Hematopoietic multipotent progenitor cell treated with erythropoietin and hydrocortisone succinate and interleukin-3 and kit ligand, for 4 days (in vitro differentiated cells): ENCODE measurements around the gene ACTN3.

ENCODE experiments used
- DNase-seq: peaks from one replicate; pipeline ENCODE4 v3.0.0-alpha.2; 2015

Gene ACTN3

DNA sequence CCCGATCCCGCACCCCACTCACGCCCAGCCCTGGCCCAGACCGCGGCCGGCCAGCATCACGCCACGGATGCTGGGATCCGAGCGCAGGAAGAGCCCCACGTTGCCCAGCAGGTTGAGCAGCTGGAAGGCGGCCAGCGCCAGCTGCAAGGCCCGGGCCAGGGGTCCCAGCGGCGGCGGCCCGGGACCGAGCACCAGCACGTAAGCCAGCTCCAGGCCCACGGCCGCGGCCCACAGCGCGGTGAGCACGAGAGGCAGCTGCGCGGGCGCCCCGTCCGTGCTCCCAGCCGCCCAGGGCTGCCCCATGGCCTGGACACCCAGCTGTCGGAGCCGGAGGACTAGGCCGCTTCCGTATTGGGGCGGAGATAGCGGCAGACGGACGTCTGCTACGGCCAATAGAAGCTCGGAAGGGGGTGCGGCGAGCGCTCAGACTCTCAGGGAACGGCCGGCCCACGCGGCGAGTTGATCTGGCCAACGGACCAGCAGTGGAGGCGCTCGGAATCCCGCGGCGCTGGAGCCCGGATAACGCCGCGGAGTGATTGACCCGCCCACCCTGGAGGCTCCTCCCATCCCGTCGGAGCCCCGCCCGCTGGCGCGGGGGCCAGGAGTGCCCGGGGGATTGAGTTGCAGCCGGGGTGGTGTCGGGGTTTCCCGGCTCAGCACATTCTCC lies 869 bp upstream of the ACTN3 start, which contains the start of gene ZDHHC24:
TSS of gene ZDHHC24 (minus strand) at position 348 of the 667 bp plus-strand sequence. CDS start at position 303, 45 bp downstream.
- peak; percentile 98 for DNase-seq

DNA sequence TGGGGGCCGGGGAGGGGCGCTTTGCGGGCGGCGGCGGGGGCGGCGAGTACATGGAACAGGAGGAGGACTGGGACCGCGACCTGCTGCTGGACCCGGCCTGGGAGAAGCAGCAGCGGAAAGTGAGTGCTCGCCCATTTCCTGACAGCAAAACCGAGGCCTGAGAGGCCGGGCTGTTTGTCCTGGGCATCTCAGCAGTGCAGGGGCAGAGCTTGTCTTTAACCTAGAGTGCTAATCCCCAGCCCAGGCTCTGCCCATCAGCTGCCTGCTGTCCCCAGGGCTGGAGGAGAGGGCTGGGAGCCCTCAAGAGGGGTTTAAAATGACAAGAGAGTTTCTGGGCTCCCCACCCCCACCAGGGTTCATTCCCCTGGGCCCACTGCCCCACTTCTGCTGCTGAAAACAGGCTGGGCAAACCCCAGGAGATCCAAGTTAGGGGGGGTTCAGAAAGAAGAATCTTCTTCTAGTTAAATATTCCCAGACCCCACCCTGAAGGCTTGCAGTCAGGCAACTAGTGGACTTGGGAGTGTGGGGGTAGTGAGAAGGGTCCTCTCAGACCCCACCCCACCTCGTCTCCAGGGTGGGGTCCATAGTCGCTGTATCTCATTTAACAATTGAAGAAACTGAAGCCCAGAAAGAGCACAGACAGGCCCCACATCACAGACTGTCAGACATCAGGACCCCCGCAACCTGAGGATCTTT lies 411 bp downstream of the ACTN3 start:
- no peak for DNase-seq

DNA sequence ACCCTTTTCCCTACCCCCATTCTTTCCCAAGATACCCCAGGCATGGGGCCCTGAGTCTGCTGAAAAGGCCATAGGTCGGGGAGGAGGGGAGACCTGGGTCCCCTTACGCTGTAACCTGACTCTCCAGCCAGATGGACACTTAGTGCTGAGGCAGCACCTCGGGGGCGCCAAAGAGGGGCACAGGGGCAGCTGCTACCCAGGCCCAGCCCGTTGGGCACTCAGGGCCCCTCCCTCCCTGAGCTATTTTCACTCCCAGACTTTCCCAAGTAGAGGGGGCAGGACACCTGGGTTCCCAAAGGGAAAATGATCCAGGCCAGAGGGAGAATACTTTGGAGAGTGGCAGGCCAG lies 933 bp downstream of the ACTN3 start:
- no peak for DNase-seq

DNA sequence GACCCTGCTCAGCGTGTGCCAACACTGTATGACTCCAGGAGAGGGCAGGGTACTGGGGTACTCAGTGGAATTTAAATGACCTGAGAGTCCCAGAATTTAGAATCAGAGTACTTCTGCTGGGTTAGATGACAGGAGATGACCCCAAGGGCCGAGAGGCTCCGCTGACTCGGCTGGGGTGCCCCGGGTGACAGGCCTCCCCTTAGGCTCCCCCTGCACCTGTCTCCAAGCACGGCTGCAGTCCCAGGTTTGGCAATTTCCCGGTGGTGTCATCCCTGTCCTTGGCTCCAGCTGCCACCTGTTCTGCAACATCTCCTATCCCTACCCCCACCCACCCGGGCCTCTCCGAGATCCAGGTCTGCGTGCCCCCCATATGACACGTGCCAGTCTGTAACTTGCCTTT lies 1.3 kb downstream of the ACTN3 start:
- no peak for DNase-seq

DNA sequence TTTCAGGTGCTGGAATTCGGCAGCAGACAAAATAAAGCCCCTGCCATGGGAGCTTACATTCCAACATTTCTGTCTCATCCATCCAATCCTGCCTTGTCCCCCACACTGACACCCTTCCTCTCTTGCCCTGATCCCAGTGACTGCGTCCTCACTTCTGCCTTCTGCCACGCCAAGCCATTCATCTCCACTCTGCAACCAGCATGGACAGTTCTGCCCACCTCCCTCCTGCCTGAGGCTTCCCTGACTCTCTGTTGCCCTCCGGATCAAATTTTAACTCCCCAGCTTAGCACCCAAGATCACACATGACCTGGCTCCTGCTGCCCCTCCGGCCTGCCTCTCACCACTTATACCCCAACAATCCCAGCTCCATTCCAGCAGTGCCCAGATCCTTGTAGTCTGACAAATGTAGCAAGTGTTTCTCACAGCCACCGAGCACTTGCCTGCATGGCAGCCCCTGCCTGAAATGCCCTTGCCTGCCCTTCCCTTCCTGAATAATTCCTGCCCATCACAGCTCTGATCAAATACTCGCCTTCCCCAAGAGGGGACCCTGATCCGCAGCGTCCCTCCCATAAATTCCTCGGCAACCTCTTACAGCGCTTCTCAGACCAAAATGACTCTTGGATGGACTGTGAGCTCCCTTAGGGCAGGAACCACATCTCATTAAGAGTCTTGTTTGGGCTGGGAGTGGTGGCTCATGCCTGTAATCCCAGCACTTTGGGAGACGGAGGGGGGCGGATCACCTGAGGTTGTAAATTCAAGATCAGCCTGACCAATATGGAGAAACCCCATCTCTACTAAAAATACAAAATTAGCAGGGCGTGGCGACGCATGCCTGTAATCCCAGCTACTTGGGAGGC lies 2.3 kb downstream of the ACTN3 start:
- no peak for DNase-seq

DNA sequence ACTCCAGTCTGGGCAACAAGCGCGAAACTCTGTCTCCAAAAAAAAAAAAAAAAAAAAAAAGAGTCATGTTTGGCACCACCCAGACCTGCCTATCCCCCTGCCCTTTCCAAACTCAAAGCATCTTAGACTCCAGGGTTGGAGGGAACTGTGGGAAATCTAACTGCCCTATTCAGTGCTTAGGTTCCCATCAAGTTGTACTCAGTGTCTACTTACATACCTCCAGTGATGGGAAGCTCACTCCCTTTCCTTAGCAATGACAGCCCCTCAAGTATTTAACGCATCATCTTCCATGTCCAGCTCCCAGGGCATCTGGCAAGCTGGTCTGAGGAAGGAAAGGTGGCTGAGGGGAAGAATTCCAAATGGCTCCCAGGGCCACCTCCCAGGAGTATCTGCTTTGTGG lies 3.0 kb downstream of the ACTN3 start:
- DNase-seq: no peak

DNA sequence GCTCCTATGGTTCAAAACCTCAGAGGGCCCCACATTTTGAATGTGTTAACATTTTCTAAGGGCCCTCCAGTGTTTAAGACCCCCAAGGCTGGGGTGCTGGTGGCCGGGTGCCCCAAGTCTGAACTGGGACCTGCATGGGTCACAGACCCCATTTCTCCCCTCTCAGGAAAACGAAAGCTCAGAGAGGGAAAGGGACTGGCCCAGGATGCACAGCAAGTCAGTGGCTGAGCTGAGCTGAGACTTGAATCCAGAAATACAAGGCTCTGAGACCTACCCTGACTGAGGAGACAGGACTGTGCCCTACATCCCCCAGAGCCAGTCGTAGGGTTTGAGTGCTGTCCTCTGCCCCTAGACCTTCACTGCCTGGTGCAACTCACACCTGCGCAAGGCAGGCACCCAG lies 4.2 kb downstream of the ACTN3 start:
- DNase-seq: no peak

DNA sequence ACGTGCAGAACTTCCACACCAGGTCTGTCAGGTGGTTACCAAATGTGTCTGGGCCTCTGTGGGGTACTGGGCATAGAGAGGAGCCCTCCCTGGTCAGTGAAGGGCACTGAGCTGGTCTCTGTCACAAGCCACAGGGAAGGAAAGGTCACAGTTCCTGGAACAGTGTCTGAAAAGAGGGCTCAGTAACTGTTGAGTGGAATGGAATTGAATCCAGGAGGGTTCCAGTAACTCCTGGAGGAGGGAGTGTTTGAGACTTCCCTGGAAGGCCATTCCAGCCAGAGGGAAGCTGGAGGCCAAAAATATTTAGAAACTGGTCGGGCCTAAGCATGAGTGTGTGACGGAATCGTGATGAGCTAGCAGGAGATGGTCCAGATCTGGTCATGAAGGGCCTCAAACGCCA lies 7.9 kb downstream of the ACTN3 start:
- DNase-seq: no peak

DNA sequence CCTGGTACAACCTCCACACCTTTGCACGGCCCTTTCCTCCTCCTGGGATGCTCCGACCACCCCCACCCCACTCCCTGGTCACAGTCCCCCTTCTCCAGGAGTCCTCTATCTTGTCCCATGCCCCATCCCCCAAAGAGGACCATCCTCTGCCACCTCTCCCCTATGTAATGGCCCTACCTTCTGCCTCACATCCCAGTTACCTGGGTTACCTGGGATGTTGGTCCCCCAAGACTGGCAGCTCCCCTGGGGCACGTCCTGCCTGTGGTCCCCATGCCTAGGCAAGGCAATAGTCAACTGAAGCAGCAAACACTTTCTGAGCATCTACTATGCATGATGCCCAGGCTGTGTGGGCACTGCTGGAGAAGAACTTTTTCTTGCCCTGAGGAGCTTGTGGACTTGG lies 8.7 kb downstream of the ACTN3 start:
- DNase-seq: no peak

DNA sequence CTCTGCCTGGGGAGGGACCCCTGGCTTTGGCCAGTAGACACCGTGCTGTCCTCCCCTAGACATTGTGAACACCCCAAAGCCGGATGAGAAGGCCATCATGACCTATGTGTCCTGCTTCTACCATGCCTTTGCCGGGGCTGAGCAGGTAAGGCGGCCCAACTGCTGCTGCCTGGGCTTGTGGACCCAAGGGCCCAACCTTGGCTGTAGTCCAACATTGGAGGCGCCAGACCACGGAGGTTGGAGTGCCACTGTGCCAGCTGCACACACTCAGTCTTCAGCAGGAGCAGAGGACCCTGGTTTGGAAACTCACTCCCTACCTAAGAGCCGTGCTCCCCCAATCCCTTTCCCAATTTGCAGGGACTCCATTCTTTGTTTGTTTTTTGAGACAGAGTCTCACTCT lies 9.4 kb downstream of the ACTN3 start:
- no peak for DNase-seq

DNA sequence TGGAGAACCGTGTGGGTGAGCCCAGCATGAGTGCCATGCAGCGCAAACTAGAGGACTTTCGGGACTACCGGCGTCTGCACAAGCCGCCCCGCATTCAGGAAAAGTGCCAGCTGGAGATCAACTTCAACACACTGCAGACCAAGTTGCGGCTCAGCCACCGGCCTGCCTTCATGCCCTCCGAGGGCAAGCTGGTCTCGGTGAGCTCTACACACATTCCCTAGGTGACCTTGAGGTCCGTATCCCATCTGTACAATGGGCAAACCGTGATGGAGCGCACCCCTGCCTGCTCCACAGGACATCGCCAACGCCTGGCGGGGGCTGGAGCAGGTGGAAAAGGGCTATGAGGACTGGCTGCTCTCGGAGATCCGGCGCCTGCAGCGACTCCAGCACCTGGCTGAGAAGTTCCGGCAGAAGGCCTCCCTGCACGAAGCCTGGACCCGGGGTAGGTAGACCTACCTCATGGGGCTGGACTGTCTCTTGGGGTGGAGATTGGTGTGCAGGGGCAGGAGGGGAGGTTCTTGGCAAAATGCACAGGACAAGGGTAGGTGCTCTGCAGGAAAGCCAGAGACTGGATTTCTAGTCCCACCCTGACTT lies 11.1 kb downstream of the ACTN3 start:
- DNase-seq: no peak

DNA sequence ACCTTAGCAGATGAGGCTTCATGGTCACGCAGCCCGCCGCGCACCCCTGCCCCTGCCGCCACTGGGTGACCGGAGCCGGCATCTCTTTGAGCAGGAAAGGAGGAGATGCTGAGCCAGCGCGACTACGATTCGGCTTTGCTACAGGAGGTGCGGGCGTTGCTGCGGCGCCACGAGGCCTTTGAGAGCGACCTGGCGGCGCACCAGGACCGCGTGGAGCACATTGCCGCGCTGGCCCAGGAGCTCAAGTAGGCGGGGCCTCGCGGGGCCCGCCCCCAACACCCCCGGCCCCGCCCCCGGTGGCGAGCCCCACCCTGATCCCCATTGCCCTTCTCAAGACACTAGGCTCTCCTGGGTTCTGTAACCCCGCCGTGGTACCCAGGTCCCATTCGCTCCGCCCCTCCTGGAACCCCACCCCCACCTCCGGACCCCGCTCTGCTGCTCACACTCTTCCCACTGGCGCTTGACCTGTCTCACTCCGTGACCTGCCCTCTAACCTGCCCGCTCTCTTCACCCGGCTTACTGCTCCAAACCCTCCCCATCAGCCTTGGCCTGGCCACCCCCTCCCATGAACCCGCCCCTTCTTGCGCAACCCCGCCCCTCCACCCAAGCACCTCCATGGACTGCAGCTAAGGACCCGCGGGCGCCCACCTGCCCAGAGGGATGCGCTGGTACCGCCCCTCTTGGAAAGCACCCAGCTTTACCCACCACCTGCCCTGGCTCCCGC lies 12.6 kb downstream of the ACTN3 start:
- peak; percentile 64 for DNase-seq

DNA sequence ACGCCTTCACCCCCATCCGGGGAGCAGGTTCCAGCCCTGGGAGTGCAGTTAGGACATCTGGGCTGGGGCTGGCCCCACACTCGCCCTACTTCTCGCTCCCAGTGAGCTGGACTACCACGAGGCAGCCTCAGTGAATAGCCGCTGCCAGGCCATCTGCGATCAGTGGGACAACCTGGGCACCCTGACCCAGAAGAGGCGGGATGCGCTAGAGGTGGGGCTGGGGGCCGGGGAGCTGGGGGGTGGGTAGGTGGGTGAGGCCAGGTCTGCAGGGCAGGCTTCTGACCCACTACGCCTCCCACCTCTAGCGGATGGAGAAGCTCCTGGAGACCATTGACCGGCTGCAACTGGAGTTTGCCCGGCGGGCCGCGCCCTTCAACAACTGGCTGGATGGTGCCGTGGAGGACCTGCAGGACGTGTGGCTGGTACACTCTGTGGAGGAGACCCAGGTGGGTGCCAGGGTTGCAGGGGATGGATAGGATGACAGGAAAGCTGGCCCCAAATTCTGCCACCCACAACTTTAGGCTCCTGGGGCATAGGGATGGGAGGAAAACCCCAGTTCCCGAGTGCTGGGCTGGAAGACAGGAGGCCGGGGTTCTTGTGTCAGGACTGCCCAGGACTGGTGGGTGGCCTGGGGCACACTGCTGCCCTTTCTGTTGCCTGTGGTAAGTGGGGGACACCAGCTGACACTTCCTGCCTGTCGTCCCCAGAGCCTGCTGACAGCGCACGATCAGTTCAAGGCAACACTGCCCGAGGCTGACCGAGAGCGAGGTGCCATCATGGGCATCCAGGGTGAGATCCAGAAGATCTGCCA lies 13.4 kb downstream of the ACTN3 start:
- DNase-seq: no peak

DNA sequence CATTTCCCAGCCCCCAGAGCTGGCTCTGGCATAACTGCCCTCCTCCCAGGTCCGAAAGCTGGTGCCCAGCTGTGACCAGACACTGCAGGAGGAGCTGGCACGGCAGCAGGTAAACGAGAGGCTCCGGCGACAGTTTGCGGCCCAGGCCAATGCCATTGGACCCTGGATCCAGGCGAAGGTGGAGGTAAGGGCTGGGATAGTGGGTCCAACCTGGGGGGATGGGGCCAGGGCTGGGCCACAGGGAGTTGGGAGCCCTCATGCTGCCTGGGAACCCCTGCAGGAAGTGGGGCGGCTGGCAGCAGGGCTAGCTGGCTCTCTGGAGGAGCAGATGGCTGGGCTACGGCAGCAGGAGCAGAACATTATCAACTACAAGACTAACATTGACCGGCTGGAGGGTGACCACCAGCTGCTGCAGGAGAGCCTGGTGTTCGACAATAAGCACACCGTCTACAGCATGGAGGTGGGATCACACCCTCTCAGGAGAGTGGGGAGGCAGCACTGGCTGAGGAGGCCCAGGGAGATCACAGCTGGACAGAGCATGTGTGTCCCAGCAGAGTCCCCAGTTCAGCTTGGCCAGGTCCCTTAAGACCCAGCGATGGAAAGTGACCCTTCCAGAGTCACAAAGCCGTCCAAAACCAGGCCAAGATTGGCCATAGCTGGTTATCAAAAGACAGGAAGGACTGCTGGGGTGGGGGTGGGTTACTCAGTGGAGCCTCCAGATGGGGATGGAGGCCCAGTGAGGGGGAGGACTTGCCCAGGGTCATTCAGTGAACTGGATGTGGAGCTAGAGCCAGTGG lies 14.7 kb downstream of the ACTN3 start:
- DNase-seq: no peak

DNA sequence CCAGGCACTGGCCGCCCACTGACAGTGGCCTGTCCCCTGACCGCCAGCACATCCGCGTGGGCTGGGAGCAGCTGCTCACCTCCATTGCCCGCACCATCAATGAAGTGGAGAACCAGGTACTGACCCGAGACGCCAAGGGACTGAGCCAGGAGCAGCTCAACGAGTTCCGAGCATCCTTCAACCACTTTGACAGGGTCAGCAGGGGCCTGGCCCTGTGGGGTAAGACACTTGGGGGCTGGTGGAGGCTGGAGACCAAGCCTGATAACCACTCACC lies 15.2 kb downstream of the ACTN3 start:
- no peak for DNase-seq

DNA sequence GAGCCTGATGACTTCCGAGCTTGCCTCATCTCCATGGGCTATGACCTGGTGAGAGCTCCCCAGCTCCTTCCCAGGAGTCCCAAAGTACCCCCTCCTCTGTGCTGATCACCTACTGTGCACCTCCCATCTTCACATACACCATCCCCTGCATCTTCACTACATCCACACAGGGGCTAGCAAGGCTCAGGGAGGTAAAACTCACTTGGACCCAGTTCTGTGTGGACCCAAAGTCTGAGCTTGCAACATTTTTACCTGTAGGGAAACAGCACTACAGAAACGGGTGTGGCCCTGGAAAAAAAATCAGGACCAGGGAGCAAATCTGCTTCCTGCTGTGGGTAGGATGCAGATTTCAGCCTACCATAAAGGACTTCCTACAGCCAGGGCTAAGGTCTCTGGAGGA lies 15.6 kb downstream of the ACTN3 start:
- no peak for DNase-seq

DNA sequence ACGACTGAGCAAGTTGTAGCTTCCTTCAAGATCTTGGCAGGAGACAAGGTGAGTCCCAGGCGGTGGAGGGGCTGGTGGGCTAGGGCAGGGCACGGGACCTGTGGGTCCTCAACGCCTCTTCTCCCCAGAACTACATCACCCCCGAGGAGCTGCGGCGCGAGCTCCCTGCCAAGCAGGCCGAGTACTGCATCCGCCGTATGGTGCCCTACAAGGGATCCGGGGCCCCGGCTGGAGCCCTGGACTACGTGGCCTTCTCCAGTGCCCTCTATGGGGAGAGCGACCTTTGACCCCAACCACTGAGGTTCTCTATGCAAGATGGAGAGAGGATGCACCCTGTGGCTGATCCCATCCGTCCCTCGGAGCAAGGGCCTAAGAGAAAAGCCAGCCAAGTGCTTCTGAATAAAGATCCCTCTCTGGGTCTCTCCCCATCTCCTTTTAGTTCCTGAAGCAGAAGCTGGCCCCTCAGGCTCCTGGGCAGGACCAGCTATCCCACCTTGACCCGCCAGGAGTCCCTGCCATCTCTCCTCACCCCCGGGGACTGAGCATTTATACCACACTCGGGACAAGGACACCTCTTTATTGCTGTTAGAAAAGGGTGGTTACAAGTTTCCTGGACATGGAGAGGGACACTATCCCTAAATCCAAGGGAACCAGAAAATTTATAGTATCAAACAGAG lies 16.3 kb downstream of the ACTN3 start:
- no peak for DNase-seq

DNA sequence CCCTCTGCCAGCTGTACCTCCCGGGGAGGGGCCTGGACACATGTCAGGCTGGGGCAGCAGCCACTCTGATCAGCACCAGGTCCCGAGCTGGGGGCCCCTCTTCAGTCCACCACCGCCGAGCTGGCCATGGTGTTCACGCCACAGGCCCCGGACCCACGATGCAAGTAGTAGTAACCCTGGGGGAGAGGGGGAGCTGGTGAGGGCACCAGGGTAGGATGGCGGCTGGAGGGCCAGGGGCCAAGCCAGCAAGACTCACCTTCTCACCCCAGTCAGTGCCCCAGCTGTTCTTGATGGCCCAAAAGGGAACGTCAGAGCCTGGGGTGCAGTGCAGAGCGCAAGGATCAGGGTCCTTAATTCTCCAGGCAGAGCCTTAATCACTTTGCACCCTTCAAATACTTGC lies 17.1 kb downstream of the ACTN3 start:
- DNase-seq: no peak

DNA sequence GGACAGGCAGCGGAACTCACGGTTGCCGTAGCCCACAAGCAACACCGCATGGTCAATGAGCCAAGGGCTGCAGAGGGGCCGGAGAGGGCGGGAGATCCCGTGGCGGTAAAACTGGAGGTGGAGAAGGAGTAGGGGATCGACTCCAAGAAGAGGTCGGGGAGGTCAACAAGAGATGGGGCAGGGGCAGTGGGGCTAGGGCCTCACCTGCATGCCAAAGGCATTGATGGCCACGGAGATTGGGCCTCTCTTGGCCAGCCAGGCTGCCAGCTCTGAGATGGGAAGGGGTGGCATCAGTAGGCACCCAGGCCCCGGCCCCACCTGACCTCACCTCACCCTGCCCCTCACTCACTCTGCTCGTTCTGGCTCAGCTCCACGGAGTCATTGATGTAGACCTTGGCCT lies 17.8 kb downstream of the ACTN3 start:
- no peak for DNase-seq

DNA sequence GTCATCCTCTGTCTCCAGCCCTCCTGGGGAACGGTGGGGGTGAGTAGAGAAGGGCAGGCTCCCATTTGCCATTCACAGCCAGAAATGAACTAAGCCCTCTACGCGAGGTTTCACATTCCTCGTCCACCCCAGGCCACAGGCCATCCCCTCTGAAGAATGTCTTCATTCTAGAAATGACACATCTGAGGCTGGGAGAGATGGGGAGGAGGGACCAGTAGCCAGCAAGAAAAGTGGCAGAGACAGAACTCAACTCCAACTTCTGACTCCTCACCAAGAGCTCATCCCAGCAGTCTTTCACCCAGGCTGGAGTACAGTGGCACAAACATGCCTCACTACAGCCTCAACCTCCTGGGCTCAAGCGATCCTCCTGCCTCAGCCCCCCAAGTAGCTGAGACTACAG lies 18.3 kb downstream of the ACTN3 start:
- DNase-seq: no peak

DNA sequence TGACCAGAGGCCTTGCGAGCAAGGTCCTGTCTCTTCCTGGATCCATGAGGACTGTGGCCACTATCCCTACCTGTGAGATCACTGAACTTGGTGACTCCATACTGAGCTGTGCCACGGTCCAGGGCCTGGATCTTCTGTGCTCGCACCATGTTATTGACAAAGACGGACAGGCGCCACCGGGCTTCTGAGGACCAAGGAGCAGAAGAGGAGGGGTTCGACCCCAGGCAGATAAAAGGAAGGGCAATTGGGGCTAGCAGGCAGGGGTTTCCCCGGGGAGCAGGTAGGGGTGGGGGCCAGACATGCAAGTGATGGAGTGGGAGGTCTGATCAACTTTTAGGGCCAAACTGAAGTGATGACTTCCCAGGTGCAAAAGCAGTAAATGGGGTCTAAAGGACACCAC lies 19.5 kb downstream of the ACTN3 start:
- DNase-seq: no peak
